Stomach (tissue), 4 donors: ENCODE data around the gene DUSP7.

Source experiments
- POLR2A ChIP-seq, 4 donors: fragments of 450-650 bp; IDR thresholded peaks; one replicate each; pipeline ENCODE4 v1.6.1; 2016; ENCODE audit warnings: antibody characterized with exemption in 4 of 4, control low read depth in 2 of 4, mild to moderate bottlenecking in 1 of 4, moderate library complexity in 1 of 4
- POLR2AphosphoS5 ChIP-seq, 3 donors: sonication (generic); formaldehyde crosslinking; IDR thresholded peaks; one replicate each; pipeline ENCODE4 v1.6.1; 2016; ENCODE audit warnings: antibody characterized with exemption in 3 of 3
- TF ChIP-seq, protein P1 (sequence below), 7 experiments: fragments of 450-650 bp in 4 of 7; fragments of 200-600 bp in 3 of 7; sonication (generic) in 3 of 7; IDR thresholded peaks; one replicate each; pipeline ENCODE4 v1.5.1; 2016 to 2019; ENCODE audit warnings: antibody characterized with exemption in 7 of 7, control low read depth in 2 of 7, mild to moderate bottlenecking in 1 of 7

DNA sequence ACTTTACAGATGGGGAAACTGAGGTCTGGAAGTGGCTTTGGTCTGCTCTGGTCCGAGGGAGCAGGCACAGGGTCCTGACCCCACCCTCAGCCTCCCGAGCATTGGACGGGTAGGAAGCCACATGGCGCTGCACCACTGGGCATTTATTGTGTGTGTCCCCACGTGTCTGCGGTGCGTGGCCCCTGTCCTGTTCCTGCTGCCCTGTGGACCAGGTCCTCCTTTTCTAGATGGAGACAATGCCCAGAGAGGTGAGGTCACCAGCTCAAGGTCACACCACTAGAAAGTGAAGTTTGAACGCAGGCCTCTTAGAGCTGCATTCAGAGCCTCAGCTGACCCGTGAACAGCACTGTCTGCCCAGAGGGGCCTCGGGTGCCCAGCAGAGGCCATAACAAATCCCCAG is 26.8 kb downstream of the DUSP7 start:
- TF ChIP-seq, protein P1, sequence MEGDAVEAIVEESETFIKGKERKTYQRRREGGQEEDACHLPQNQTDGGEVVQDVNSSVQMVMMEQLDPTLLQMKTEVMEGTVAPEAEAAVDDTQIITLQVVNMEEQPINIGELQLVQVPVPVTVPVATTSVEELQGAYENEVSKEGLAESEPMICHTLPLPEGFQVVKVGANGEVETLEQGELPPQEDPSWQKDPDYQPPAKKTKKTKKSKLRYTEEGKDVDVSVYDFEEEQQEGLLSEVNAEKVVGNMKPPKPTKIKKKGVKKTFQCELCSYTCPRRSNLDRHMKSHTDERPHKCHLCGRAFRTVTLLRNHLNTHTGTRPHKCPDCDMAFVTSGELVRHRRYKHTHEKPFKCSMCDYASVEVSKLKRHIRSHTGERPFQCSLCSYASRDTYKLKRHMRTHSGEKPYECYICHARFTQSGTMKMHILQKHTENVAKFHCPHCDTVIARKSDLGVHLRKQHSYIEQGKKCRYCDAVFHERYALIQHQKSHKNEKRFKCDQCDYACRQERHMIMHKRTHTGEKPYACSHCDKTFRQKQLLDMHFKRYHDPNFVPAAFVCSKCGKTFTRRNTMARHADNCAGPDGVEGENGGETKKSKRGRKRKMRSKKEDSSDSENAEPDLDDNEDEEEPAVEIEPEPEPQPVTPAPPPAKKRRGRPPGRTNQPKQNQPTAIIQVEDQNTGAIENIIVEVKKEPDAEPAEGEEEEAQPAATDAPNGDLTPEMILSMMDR (IDR thresholded peaks at IDR 0.05), result no peak
- no peak for TF ChIP-seq POLR2A (IDR thresholded peaks at IDR 0.05)
- TF ChIP-seq POLR2AphosphoS5 (IDR thresholded peaks at IDR 0.05), result no peak
